ENCODE data around the gene CYP4X1.
"Not testable (repeated sequence)": the region's sequence is repeated elsewhere in the genome, so short reads cannot be mapped to it uniquely, and the experiment has no call there.

The CYP4X1 gene

DNA sequence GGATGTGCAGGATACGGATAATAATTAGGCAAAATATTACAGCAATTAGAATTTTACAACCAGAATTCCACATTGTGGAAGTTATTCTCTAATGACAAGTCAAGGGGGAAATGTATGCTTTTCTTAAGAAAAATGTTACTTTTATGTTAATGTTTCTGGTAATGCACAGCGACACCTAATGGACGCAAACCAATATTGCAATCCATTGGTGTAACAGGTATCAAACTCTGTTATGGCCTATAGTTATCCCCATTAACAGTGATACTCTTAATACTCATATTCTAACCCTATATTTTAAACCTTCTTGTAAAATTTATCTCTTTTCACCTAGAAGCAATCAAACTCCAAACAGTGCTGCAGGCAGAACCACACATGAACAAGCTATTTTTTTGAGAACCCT is 65.9 kb downstream of the CYP4X1 start:
- DNase-seq = not testable (repeated sequence)

DNA sequence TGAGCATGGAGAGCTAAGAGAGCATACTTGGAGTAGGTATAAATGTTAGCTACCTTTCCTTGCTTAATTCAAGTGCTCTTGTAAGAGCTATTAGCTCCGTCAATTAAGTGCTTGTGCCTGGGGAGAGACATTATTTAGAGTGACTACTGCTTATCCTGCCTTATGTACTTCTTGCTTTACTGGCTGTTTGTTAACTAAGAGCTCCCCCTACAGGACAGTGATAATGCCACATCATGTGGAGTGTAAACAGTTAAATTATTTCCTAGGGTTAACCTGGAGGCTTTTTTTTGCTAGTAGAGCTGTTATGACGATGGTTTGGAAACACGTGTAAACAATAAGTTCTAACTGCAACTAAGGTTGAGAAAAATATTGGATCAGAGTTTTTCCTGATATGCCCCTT is 68.0 kb downstream of the CYP4X1 start:
- DNase-seq = not testable (repeated sequence)
